GM21360 (cell line): ENCODE measurements around the gene NTHL1.

Source experiments
- ATAC-seq: cut with Tn5 transposase; IDR thresholded peaks from one replicate; pipeline ENCODE4 v1.9.1; 2021; ENCODE audit warnings: mild to moderate bottlenecking, moderate library complexity; ENCODE audit not compliant: unreplicated experiment

The NTHL1 gene

GRCh38 chr16:2031081-2031577 lies 16.5 kb downstream of the NTHL1 start:
- no peak for ATAC-seq

- ATAC-seq: no peak
Measured at GRCh38 chr16:2030036-2030435, 17.6 kb downstream of the NTHL1 start.

DNA sequence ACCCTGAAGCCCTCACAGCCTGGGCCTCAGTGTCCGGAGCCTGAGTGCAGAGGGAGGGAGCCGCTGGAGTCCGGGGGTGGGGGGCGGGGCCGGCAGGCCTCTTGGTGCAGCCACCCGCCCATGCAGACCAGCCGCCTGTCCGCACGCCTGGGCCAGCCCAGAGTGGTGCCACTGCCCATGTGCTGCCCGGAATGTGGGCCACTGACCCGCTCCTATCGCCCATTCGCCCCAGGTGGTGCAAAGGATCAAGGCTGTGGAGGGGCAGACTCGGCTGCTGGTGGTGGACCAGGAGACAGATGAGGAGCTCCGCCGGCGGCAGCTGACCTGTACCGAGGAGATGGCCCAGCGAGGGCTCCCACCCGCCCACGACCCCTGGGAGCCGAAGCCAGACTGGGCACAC lies 18.3 kb downstream of the NTHL1 start:
- no peak for ATAC-seq

GRCh38 chr16:2028620-2029220 lies 18.9 kb downstream of the NTHL1 start:
- ATAC-seq: no peak

DNA sequence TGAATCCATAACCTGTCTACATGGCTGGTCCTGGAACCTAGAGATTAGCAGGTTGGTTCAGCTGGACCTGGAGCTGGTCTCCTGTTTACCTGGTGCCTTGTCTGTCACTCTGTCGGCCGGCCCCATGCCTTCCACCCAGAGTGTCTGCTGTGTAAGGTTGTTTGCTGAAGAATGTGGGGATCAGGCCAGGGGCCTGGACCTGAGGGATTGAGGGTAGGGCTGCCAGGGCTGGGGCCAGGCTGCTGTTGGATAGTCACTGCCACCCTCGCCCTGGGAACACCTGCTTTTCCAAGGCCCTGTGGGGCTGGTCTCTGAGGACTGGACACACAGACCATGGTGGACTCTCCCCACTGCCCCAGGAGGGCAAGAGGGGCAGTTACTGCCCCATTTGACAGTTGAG lies 19.5 kb downstream of the NTHL1 start:
- ATAC-seq: no peak

- ATAC-seq: no peak
Measured at GRCh38 chr16:2027024-2028010, 20.3 kb downstream of the NTHL1 start.

GRCh38 chr16:2026461-2027023 lies 21.1 kb downstream of the NTHL1 start, which contains the start of gene NHERF2:
Gene NHERF2 (plus strand): TSS chr16:2026902. CDS start chr16:2027006, 104 bp downstream.
- ATAC-seq: no peak

DNA sequence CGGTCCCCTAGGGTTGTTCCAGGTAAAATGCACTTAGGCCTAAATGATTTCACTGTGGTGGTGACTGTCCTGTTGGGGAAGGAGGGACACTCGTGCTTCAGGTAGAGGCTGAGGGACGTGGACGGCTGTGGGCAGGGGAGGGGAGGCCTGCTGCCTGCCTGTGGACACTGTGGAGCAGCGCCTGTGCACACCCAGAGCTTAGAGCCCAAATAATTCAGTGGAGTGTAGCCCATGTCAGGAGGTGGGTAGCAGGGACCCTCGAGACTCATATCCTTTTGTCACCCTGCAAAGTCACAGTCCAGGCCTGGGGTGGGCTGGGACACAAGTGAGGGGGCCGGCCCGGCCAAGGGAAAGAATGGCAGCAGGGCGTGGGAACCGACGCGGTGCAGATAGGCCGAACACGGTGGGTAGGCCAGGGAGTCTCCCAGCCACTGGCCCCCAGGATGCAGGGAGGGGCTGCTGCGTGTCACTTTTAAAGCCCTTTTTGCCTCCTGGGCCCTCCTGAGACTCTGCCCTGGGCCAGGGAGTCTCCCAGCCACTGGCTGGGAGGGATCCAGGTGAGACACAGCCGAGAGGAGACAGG lies 21.7 kb downstream of the NTHL1 start:
- ATAC-seq: no peak

- no peak for ATAC-seq
Measured at GRCh38 chr16:2025251-2025650, 22.4 kb downstream of the NTHL1 start.

DNA sequence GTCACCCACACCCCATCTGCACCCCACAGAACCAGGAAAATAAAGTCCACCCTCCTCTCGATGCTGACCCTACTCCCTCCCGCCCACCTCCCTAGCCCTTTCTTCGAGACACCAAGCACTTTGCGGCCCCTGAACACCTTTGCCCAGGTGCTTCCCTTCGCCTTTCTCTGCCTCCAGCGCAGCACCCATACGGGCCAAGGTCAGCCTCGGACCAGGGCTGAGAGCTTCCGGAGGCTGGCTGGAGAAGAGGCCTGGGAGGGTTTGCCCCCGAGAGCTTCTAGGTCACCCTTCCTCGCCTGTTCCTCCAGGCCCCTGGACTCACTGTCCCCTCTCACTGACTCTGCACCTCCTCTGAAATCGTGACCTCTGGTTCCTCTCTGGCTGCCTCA lies 23.6 kb downstream of the NTHL1 start:
- no peak for ATAC-seq

DNA sequence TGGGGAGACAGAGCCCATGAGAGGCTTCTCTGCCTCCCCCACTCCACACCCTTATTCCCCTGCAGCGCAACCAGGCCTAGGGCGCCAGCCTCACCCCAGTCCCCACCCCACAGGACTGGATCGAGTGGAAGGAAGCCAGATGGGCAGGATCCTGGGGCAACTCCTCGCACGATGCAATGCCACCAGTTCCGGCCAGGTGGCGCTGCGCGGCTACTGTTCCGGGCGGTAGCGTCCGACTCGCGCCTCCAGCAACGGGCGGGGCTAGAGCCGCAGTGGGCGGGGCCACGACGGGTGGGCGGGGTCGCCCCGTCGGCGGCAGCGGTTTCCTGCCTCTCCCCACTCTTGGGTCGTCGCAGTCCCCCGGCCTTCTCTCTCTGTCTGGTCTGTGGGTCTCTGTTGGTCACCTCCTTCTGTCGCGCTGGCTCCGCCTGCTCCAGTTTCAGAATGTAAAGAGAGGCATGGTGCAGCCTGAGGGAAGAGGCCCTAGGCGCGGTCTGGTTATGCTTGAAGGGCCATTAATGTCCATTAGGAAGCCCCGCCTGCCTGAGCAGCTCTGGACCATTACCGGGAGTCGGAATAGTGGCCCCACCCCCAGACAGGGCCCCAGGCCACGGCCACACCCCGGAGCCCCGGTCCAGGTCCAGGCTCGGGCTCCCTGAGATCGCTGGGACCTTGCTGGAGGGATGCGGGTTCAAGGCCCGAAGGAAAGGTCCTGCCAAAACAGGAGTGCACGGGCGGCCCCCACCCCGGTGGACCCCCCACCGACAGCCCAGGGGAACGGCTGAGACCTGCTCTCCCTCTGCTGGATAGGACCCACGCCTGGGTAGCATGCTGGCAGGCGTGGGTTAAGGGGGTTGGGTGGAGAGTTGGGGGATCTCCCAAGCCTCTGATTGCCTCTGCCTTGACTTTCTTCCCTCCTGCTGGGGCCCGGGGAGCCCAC lies 24.3 kb downstream of the NTHL1 start:
- peak; percentile 62 for ATAC-seq

GRCh38 chr16:2022723-2023091 lies 24.9 kb downstream of the NTHL1 start:
- ATAC-seq: peak; percentile 14

GRCh38 chr16:2019921-2020831 lies 27.5 kb downstream of the NTHL1 start:
- ATAC-seq: no peak

- no peak for ATAC-seq
Measured at GRCh38 chr16:2019518-2019920, 28.1 kb downstream of the NTHL1 start, which contains the start of gene NPW. Gene NPW (plus strand): TSS chr16:2019785.

DNA sequence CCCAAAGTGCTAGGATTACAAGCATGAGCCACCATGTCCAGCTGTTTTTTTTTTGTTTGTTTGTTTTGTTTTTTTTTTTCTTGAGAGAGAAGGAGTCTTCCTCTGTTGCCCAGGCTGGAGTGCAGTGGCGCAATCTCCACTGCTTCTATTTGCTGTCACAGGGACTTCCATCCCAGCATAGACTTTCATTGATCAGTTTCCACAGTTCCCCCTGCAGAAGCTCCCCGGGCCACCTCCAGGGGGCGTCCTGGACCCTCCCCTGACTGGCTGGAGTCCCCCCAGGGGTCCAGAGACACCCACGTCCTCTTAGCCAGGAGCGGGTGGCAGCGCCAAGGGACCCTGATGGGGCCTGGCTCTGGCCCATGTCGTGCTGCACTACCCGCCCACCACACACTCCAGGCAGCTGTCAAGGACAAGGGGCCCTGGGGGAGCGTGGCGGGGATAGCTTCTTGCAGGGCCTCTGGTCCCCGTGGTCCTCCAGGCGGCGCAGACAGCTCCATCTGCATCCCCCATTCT lies 31.2 kb downstream of the NTHL1 start:
- no peak for ATAC-seq

DNA sequence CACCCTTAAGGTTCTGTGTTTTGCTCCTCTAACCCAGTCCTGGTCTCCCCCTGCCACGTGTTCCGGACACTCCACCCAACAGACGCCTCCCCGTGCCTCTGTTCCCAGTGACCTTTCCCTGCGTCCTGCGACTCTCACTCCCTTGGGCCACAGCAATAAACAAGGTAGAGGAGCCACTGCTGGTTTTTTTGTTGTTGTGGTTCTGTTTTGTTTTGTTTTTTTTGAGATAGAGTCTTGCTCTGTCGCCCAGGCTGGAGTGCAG lies 31.8 kb downstream of the NTHL1 start:
- ATAC-seq: no peak

- ATAC-seq: no peak
Measured at GRCh38 chr16:2015117-2015946, 32.3 kb downstream of the NTHL1 start.

GRCh38 chr16:2013527-2013926 lies 34.1 kb downstream of the NTHL1 start:
- no peak for ATAC-seq
